HCT116 (cell line): ENCODE data around the gene CDIP1. TPM values are rescaled to one million over a fixed set of nuclear protein-coding genes. Genes with fewer than 3 reads are reported as not detected.

ENCODE experiments used
- ATAC-seq: fragments of 200-7000 bp; cut with Tn5 transposase; 2 replicates; pipeline ENCODE4 v1.9.1; 2020; ENCODE audit warnings: mild to moderate bottlenecking, moderate library complexity
- BruUV-seq: library from RNA; stranded (reverse); fragments of 400-500 nt; replicated peaks from 2 replicates; lab custom pipeline; 2021; lab: Mats Ljungman, UMichigan
- CTCF ChIA-PET: fragments of 300-600 bp; sonication (Branson Sonifier 250); formaldehyde crosslinking; loops from one replicate; lab custom pipeline; 2021; ENCODE audit warnings: antibody characterized with exemption; lab: Charles Lee
- POLR2A ChIA-PET: fragments of 300-600, 350-600 bp; sonication (Branson Sonifier 250); formaldehyde crosslinking; loops from one replicate; lab custom pipeline; 2021; ENCODE audit warnings: antibody characterized with exemption; lab: Charles Lee
- RAD21 ChIA-PET, 2 experiments: fragments of 300-600 bp; sonication (Branson Sonifier 250); formaldehyde crosslinking; loops; one replicate each; lab custom pipeline; 2023; ENCODE audit warnings: low total read pairs in 2 of 2; ENCODE audit not compliant: uncharacterized antibody in 2 of 2, unreplicated experiment in 2 of 2, low non-redundant PET in 1 of 2; lab: Charles Lee
- DNase-seq: peaks from one replicate; pipeline ENCODE4 v3.0.0-alpha.2; 2010; ENCODE audit warnings: low read depth, low spot score
- H2AFZ ChIP-seq: fragments of 200-600 bp; shearing (Covaris generic), sonication (generic); 2 replicates; pipeline ENCODE4 v1.6.1; 2017; ENCODE audit warnings: low read depth, mixed run types, mixed read lengths, antibody characterized with exemption, low read length; ENCODE audit not compliant: poor library complexity, severe bottlenecking
- H3K27ac ChIP-seq: 2 replicates; pipeline ENCODE4 v1.5.1; 2012; ENCODE audit warnings: low read depth, low read length
- H3K27me3 ChIP-seq: fragments of 200-600 bp; sonication (generic); 2 replicates; pipeline ENCODE4 v1.6.1; 2016; ENCODE audit warnings: mixed run types, low read length, mixed read lengths; ENCODE audit not compliant: insufficient read depth
- H3K36me3 ChIP-seq, 2 experiments: fragments of 200-500 bp in 1 of 2; fragments of 200-600 bp in 1 of 2; sonication (Bioruptor generic) in 1 of 2; sonication (generic) in 1 of 2; 2 replicates each; pipeline versions ENCODE4 v1.5.1 to v1.6.1; 2014 to 2016; ENCODE audit warnings: low read length in 2 of 2, inconsistent platforms in 1 of 2, mixed read lengths in 1 of 2, mixed run types in 1 of 2; ENCODE audit not compliant: insufficient read depth in 2 of 2, control insufficient read depth in 1 of 2
- H3K4me1 ChIP-seq, 2 experiments: fragments of 200-600 bp in 1 of 2; sonication (generic) in 1 of 2; 2 replicates each; pipeline versions ENCODE4 v1.5.1 to v1.6.1; 2012 to 2017; ENCODE audit warnings: low read length in 2 of 2, inconsistent platforms in 1 of 2, mild to moderate bottlenecking in 1 of 2, mixed read lengths in 1 of 2, mixed run types in 1 of 2, moderate library complexity in 1 of 2; ENCODE audit not compliant: insufficient read depth in 2 of 2, control insufficient read depth in 1 of 2
- H3K4me2 ChIP-seq: fragments of 200-600 bp; sonication (generic); 2 replicates; pipeline ENCODE4 v1.6.1; 2017; ENCODE audit warnings: mixed run types, low read length, mixed read lengths
- H3K4me3 ChIP-seq, 2 experiments: fragments of 200-600 bp in 1 of 2; sonication (generic) in 1 of 2; replicated peaks in 1 of 2; 2 replicates each; pipeline ENCODE4 v1.5.1; 2011 to 2016; ENCODE audit warnings: low read length in 2 of 2, control low read depth in 1 of 2, low read depth in 1 of 2, mild to moderate bottlenecking in 1 of 2, mixed read lengths in 1 of 2, mixed run types in 1 of 2
- H3K79me2 ChIP-seq: fragments of 200-600 bp; sonication (generic); 2 replicates; pipeline ENCODE4 v1.6.1; 2017; ENCODE audit warnings: mild to moderate bottlenecking, mixed run types, low read length, moderate library complexity, mixed read lengths; ENCODE audit not compliant: insufficient read depth
- H3K9ac ChIP-seq: fragments of 200-600 bp; sonication (generic); 2 replicates; pipeline ENCODE4 v1.6.1; 2016; ENCODE audit warnings: low read length, mixed read lengths
- H3K9me2 ChIP-seq: fragments of 200-600 bp; sonication (generic), shearing (Covaris generic); 2 replicates; pipeline ENCODE4 v1.6.1; 2017; ENCODE audit warnings: mixed run types, mild to moderate bottlenecking, moderate library complexity; ENCODE audit not compliant: insufficient read depth
- H3K9me3 ChIP-seq, 2 experiments: fragments of 200-500 bp in 1 of 2; fragments of 200-600 bp in 1 of 2; sonication (Bioruptor generic) in 1 of 2; sonication (generic) in 1 of 2; 2 replicates each; pipeline ENCODE4 v1.6.1; 2014 to 2017; ENCODE audit warnings: low read length in 2 of 2, mixed read lengths in 2 of 2, inconsistent platforms in 1 of 2, low read depth in 1 of 2, mild to moderate bottlenecking in 1 of 2, mixed run types in 1 of 2, moderate library complexity in 1 of 2; ENCODE audit not compliant: control insufficient read depth in 1 of 2, insufficient read depth in 1 of 2
- H4K20me1 ChIP-seq: fragments of 200-600 bp; sonication (generic), shearing (Covaris generic); 2 replicates; pipeline ENCODE4 v1.6.1; 2017; ENCODE audit warnings: mixed run types, mild to moderate bottlenecking, moderate library complexity; ENCODE audit not compliant: insufficient read depth
- CEBPB ChIP-seq: IDR thresholded peaks from 2 replicates; pipeline ENCODE4 v1.6.1; 2012; ENCODE audit warnings: low read depth
- CTCF ChIP-seq, 3 experiments: fragments of 200-600 bp in 1 of 3; sonication (generic) in 1 of 3; IDR thresholded peaks in 2 of 3; conservative IDR thresholded peaks in 1 of 3; 2 replicates each; pipeline ENCODE4 v1.5.1; 2012 to 2017; ENCODE audit warnings: low read depth in 2 of 3, low read length in 2 of 3, antibody characterized with exemption in 1 of 3, borderline replicate concordance in 1 of 3, control low read depth in 1 of 3, mild to moderate bottlenecking in 1 of 3, mixed read lengths in 1 of 3, mixed run types in 1 of 3, moderate library complexity in 1 of 3; ENCODE audit not compliant: insufficient read depth in 1 of 3
- EZH2phosphoT487 ChIP-seq: fragments of 200-600 bp; IDR thresholded peaks from 2 replicates; pipeline ENCODE4 v1.6.1; 2018; ENCODE audit warnings: antibody characterized with exemption, borderline replicate concordance
- JUND ChIP-seq: IDR thresholded peaks from 2 replicates; pipeline ENCODE4 v1.6.1; 2012
- POLR2A ChIP-seq: IDR thresholded peaks from 2 replicates; pipeline ENCODE4 v1.7.0; 2011; ENCODE audit warnings: borderline replicate concordance; ENCODE audit not compliant: insufficient read depth, insufficient read length; ENCODE audit errors: extremely low read depth
- POLR2AphosphoS5 ChIP-seq: IDR thresholded peaks from 2 replicates; pipeline ENCODE4 v1.6.1; 2011; ENCODE audit warnings: mild to moderate bottlenecking, low read depth, low read length, moderate library complexity
- REST ChIP-seq: IDR thresholded peaks from 2 replicates; pipeline ENCODE4 v1.6.1; 2012; ENCODE audit warnings: low read depth
- SIN3A ChIP-seq: IDR thresholded peaks from 2 replicates; pipeline ENCODE4 v1.6.1; 2012; ENCODE audit warnings: low read depth
- SP1 ChIP-seq: IDR thresholded peaks from 2 replicates; pipeline ENCODE4 v1.6.1; 2012; ENCODE audit warnings: low read depth
- TCF7L2 ChIP-seq: IDR thresholded peaks from 2 replicates; pipeline ENCODE4 v1.7.0; 2011; ENCODE audit warnings: borderline replicate concordance, inconsistent platforms; ENCODE audit not compliant: insufficient read depth, insufficient read length; ENCODE audit errors: extremely low read depth
- YY1 ChIP-seq: IDR thresholded peaks from 2 replicates; pipeline ENCODE4 v1.6.1; 2011; ENCODE audit warnings: low read length, low read depth, moderate library complexity, mild to moderate bottlenecking; ENCODE audit not compliant: insufficient replicate concordance; ENCODE audit errors: extremely low read depth
- intact Hi-C: fragments of 100-400 bp; cut with micrococcal nuclease; formaldehyde crosslinking; loops from 2 replicates; pipeline ENCODE4 v1.10.0; 2022
- total RNA-seq: library from RNA; stranded (reverse); gene quantifications from one replicate; pipeline ENCODE4 v1.2.1, GENCODE V29; 2021; ENCODE audit not compliant: unreplicated experiment
- TF ChIP-seq, protein P1 (sequence below): IDR thresholded peaks from 2 replicates; pipeline ENCODE4 v1.6.1; 2011; ENCODE audit warnings: mild to moderate bottlenecking, low read length, moderate library complexity; ENCODE audit not compliant: insufficient replicate concordance; ENCODE audit errors: extremely low read depth
- TF ChIP-seq, protein P2 (sequence below): IDR thresholded peaks from 2 replicates; pipeline ENCODE4 v1.6.1; 2012

Gene CDIP1
- total RNA-seq, 1 experiment from 2014 or later = 7.2 TPM

GRCh38 chr16:4570688-4571321 lies 32.2 kb upstream of the CDIP1 start (continued):
- TF ChIP-seq CTCF (IDR thresholded peaks at IDR 0.05 in 2 of 3, conservative IDR thresholded peaks at IDR 0.05 in 1 of 3; ENCODE audit: borderline replicate concordance in 1 of 3, insufficient read depth in 1 of 3, low read depth in 2 of 3, low read length in 2 of 3) = no peak

DNA sequence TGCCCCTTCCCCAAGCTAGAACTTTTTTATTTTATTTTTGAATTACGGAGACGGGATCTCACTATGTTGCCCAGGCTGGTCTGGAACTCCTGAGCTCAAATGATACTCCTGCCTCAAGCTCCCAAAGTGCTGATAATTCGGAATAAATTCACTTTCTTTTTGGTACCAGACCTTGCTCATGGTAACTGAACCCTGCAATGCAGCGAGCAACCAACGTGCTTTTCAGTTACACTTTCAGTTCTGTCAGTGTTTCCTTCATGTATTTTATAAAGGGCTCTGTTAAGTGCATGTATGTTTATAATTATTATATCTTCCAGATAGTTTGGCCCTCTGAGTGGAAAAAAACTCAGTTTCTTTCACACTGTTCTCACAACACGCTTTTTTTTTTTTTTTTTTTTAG lies 31.5 kb upstream of the CDIP1 start:
- intact Hi-C loops = no loop called here
- Histone ChIP-seq H3K9me2 (no peaks in the 10 kb centered on the region), H3K9ac (no peak overlapping the region), H3K36me3 (no peaks in the 10 kb centered on the region), H4K20me1 (no peaks in the 10 kb centered on the region), H3K4me3 (no peak overlapping the region), H3K79me2 (no peaks in the 10 kb centered on the region), H3K4me1 (no peaks in the 10 kb centered on the region), H3K4me2 (no peak overlapping the region), H3K27me3 (no peaks in the 10 kb centered on the region), H3K9me3 (no peaks in the 10 kb centered on the region), H3K27ac (no peak overlapping the region), H2AFZ (no peak overlapping the region)
- ChIA-PET POLR2A (no interaction called here), CTCF (interaction anchor here (1.7 kb wide), 1 partner anchor 16 kb away, joined by 3 read pairs; no protein-coding TSS in a partner anchor), RAD21 (no interaction called here)
- DNase-seq (no peak), ATAC-seq (no peak)
- BruUV-seq = no TSS peak
- TF ChIP-seq JUND = no peak
- TF ChIP-seq SIN3A = no peak
- TF ChIP-seq, protein P1, sequence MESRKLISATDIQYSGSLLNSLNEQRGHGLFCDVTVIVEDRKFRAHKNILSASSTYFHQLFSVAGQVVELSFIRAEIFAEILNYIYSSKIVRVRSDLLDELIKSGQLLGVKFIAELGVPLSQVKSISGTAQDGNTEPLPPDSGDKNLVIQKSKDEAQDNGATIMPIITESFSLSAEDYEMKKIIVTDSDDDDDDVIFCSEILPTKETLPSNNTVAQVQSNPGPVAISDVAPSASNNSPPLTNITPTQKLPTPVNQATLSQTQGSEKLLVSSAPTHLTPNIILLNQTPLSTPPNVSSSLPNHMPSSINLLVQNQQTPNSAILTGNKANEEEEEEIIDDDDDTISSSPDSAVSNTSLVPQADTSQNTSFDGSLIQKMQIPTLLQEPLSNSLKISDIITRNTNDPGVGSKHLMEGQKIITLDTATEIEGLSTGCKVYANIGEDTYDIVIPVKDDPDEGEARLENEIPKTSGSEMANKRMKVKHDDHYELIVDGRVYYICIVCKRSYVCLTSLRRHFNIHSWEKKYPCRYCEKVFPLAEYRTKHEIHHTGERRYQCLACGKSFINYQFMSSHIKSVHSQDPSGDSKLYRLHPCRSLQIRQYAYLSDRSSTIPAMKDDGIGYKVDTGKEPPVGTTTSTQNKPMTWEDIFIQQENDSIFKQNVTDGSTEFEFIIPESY = no peak
- TF ChIP-seq, protein P2, sequence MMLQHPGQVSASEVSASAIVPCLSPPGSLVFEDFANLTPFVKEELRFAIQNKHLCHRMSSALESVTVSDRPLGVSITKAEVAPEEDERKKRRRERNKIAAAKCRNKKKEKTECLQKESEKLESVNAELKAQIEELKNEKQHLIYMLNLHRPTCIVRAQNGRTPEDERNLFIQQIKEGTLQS = no peak
- no peak for TF ChIP-seq TCF7L2
- no peak for TF ChIP-seq CEBPB
- no peak for TF ChIP-seq SP1
- no peak for TF ChIP-seq REST
- no peak for TF ChIP-seq POLR2A
- no peak for TF ChIP-seq CTCF (IDR thresholded peaks at IDR 0.05 in 2 of 3, conservative IDR thresholded peaks at IDR 0.05 in 1 of 3; ENCODE audit: borderline replicate concordance in 1 of 3, insufficient read depth in 1 of 3, low read depth in 2 of 3, low read length in 2 of 3)
- TF ChIP-seq EZH2phosphoT487 = no peak
- no peak for TF ChIP-seq YY1
- no peak for TF ChIP-seq POLR2AphosphoS5
